Parathyroid adenoma (tissue), 2 donors: Measurements from ENCODE around the gene CCND3.

Experiments used
- H2AFZ ChIP-seq: fragments of 300-600 bp; sonication (generic); one replicate; pipeline ENCODE4 v1.7.0; 2017; ENCODE audit warnings: antibody characterized with exemption, mild to moderate bottlenecking
- H3K27ac ChIP-seq: fragments of 300-600 bp; sonication (generic); one replicate; pipeline ENCODE4 v1.7.0; 2017
- H3K27me3 ChIP-seq: fragments of 300-600 bp; sonication (generic); one replicate; pipeline ENCODE4 v1.7.0; 2017; ENCODE audit warnings: low read length; ENCODE audit not compliant: control insufficient read depth, insufficient read depth
- H3K36me3 ChIP-seq: fragments of 300-600 bp; sonication (generic); one replicate; pipeline ENCODE4 v1.7.0; 2017; ENCODE audit warnings: low read length; ENCODE audit not compliant: control insufficient read depth, insufficient read depth
- H3K4me1 ChIP-seq: fragments of 300-600 bp; sonication (generic); one replicate; pipeline ENCODE4 v1.7.0; 2017; ENCODE audit warnings: control low read depth
- H3K4me2 ChIP-seq: fragments of 300-600 bp; sonication (generic); one replicate; pipeline ENCODE4 v1.7.0; 2017; ENCODE audit warnings: low read length
- H3K4me3 ChIP-seq: fragments of 300-600 bp; sonication (generic); one replicate; pipeline ENCODE4 v1.7.0; 2017; ENCODE audit warnings: low read depth, low read length
- H3K79me2 ChIP-seq: fragments of 300-600 bp; sonication (generic); one replicate; pipeline ENCODE4 v1.7.0; 2017; ENCODE audit warnings: control low read depth
- H3K9ac ChIP-seq: fragments of 300-600 bp; sonication (generic); one replicate; pipeline ENCODE4 v1.7.0; 2017; ENCODE audit warnings: mild to moderate bottlenecking
- H3K9me3 ChIP-seq: fragments of 300-600 bp; sonication (generic); one replicate; pipeline ENCODE4 v1.7.0; 2017; ENCODE audit warnings: low read length; ENCODE audit not compliant: control insufficient read depth
- TF ChIP-seq, protein P1 (sequence below): fragments of 300-600 bp; sonication (generic); IDR thresholded peaks from one replicate; pipeline ENCODE4 v1.7.0; 2017; ENCODE audit warnings: antibody characterized with exemption, mild to moderate bottlenecking
- donor health status: primary hyperparathyroidism.

The CCND3 gene

DNA sequence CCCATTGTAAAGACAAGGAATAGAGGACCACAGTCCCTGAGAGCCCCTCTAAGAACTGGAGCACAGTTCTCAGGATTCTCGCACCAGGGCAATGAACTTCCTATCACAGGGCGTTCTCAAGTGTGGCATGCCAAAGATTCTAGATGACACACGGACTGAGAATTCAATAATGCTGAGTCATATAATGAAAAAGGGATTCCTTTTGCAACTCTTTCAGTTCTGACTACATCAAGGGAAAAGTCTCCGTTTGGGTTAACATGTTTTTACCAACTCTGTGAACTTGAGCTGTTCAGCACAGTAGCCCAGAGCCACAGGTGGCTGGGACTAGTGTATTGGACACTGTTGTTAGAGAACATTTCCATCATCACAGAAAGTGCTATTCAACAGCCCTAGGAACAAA lies 24.1 kb downstream of the CCND3 start:
- Histone ChIP-seq H3K9me3 (no peaks in the 10 kb centered on the region), H3K4me1 (peaks cover 8% of the 10 kb centered on the region), H3K4me2 (no peak overlapping the region), H3K36me3 (no peaks in the 10 kb centered on the region), H2AFZ (no peak overlapping the region), H3K79me2 (peaks cover 46% of the 10 kb centered on the region), H3K27me3 (no peaks in the 10 kb centered on the region), H3K27ac (no peak overlapping the region), H3K4me3 (no peak overlapping the region), H3K9ac (no peak overlapping the region)
- TF ChIP-seq, protein P1, sequence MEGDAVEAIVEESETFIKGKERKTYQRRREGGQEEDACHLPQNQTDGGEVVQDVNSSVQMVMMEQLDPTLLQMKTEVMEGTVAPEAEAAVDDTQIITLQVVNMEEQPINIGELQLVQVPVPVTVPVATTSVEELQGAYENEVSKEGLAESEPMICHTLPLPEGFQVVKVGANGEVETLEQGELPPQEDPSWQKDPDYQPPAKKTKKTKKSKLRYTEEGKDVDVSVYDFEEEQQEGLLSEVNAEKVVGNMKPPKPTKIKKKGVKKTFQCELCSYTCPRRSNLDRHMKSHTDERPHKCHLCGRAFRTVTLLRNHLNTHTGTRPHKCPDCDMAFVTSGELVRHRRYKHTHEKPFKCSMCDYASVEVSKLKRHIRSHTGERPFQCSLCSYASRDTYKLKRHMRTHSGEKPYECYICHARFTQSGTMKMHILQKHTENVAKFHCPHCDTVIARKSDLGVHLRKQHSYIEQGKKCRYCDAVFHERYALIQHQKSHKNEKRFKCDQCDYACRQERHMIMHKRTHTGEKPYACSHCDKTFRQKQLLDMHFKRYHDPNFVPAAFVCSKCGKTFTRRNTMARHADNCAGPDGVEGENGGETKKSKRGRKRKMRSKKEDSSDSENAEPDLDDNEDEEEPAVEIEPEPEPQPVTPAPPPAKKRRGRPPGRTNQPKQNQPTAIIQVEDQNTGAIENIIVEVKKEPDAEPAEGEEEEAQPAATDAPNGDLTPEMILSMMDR, result no peak

DNA sequence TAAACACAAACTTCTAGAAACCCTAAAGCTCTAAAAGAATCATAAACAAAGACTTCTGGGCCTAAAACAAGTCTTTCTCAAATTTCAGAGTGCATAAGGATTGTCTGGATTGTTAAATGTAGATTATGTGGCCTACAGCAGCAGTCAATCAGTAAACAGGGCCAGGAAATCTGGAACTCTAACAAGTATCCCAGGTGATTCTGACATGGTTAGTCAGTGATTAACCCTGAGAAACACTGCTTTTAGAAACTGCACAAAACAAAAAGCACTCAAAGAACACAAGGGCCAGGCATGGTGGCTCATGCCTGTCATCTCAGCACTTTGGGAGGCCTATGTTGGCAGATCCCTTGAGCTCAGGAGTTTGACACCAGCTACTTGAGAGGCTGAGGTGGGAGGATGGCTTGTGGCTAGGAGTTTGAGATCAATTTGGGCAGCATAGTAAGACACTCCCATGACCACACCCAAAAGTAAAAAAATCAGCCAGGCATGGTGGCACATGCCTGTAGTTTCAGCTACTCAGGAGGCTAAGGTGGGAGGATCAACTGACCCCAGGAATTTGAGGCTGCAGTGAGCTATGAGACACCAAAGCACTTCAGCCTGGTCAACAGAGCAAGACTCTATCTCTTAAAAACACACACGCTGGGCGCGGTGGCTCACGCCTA lies 26.6 kb downstream of the CCND3 start:
- Histone ChIP-seq H3K4me2 (no peak overlapping the region), H3K36me3 (no peaks in the 10 kb centered on the region)

DNA sequence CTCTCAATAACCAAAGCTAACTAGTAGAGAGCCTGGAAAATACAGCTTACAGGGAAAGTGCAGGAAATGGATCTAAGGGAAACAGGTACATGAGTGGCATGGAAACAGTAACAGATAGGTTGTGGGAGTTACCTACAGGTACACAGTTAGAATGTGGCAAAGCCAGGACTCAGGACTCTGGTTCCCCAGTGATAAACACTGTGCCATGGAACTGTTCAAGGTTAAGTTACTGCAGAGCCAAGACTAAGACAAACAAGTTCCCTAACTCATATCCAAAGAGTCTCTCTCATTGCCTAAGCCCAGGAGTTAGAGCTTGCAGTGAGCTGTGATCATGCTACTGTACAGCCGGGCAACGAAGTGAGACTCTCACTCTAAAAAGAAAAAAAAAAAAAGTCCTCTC lies 27.3 kb downstream of the CCND3 start:
- Histone ChIP-seq H2AFZ (no peak overlapping the region), H3K79me2 (peaks cover 45% of the 10 kb centered on the region), H3K36me3 (no peaks in the 10 kb centered on the region), H3K4me1 (no peaks in the 10 kb centered on the region), H3K9me3 (no peaks in the 10 kb centered on the region), H3K4me2 (no peak overlapping the region), H3K9ac (no peak overlapping the region), H3K27ac (no peak overlapping the region), H3K27me3 (no peaks in the 10 kb centered on the region), H3K4me3 (no peak overlapping the region)
- TF ChIP-seq, protein P1, result no peak

More for the DNA sequence above, 26.6 kb downstream of the CCND3 start:
- Histone ChIP-seq H3K27ac (no peak overlapping the region), H3K9ac (no peak overlapping the region), H3K4me3 (no peak overlapping the region), H2AFZ (no peak overlapping the region), H3K4me1 (peaks cover 3% of the 10 kb centered on the region), H3K9me3 (no peaks in the 10 kb centered on the region), H3K27me3 (no peaks in the 10 kb centered on the region), H3K79me2 (peaks cover 47% of the 10 kb centered on the region)
- TF ChIP-seq, protein P1, result no peak

DNA sequence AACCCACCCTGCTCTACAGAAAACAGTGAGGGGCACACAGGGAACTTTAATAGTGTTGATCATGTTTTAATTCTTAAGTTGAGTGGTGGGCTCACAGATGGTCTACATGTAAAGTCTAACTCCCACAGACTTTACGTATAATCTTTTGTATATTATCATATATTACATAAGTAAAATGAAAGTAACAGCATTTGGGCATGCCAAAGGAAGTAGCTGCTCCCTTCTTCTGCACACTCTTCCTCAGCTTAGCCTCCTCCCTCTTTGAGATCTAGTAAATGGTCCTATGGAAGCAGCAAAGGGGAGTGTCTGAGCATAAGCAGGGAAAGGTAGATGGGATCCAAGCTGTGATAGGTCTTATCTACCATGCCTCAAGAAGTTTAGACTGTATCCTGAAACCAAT lies 31.9 kb downstream of the CCND3 start:
- H3K36me3 ChIP-seq, result no peaks in the 10 kb centered on the region
- H3K27ac ChIP-seq, result no peak overlapping the region
- no peaks in the 10 kb centered on the region for H3K4me1 ChIP-seq
- H3K9ac ChIP-seq, result no peak overlapping the region
- H2AFZ ChIP-seq, result no peak overlapping the region
- H3K4me2 ChIP-seq, result no peak overlapping the region
- no peaks in the 10 kb centered on the region for H3K27me3 ChIP-seq
- TF ChIP-seq, protein P1, result no peak
- H3K9me3 ChIP-seq, result no peaks in the 10 kb centered on the region
- H3K79me2 ChIP-seq, result peaks cover 23% of the 10 kb centered on the region
- no peak overlapping the region for H3K4me3 ChIP-seq

DNA sequence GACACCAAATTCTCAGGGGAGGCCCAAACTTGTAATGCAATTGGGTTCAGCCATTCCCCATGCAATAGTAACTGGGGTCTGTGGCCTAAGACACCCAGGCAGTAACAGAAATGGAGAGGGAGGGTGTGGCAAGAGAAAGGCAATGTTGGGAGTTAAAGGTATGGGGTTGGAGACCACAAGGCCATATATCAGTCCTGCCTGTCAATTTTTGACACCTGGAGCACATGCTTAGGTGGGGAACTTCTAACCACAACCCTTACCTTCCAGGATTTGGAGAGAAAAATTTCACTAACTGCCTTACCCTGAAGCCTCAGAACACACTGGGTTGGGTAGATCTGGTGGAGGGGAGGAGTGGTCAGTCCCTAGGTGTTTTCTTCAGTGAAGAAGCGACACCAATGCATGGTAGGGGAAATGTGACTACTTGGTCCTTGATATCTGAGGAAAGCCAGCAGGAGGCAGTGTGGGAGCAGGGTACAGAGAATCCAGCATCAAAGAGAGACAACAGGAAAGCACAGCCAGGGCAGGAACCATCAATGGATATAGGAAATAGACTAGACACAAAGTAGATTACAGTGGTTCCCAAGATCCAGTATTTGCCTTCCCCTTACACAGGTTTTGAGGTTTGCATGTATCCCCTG lies 39.6 kb downstream of the CCND3 start:
- no peaks in the 10 kb centered on the region for H3K4me1 ChIP-seq
- no peak overlapping the region for H2AFZ ChIP-seq
- H3K4me2 ChIP-seq, result no peak overlapping the region
- no peaks in the 10 kb centered on the region for H3K79me2 ChIP-seq
- H3K9ac ChIP-seq, result no peak overlapping the region
- TF ChIP-seq, protein P1, result no peak
- no peaks in the 10 kb centered on the region for H3K9me3 ChIP-seq
- H3K36me3 ChIP-seq, result no peaks in the 10 kb centered on the region
- H3K27ac ChIP-seq, result no peak overlapping the region
- H3K4me3 ChIP-seq, result no peak overlapping the region
- no peaks in the 10 kb centered on the region for H3K27me3 ChIP-seq
